Measurements from ENCODE around the gene HOXB7. TPM values are rescaled to one million over a fixed set of nuclear protein-coding genes. Genes with fewer than 3 reads are reported as not detected.

Gene HOXB7
- total RNA-seq, 2 experiments from 2014 or later: 0.29 TPM; not detected in 1

GRCh38 chr17:48642843-48643696 is 32.3 kb upstream of the HOXB7 start:
- Mint-ChIP-seq H3K4me1 (ENCODE audit: low read depth) (peaks cover 22% of the 10 kb centered on the region), H3K27ac (no peak overlapping the region), H3K36me3 (ENCODE audit: low read depth) (no peaks in the 10 kb centered on the region), H3K4me3 (no peak overlapping the region), H3K9me3 (no peaks in the 10 kb centered on the region), H3K27me3 (ENCODE audit: low read depth) (peaks cover 85% of the 10 kb centered on the region)
- no peak for DNase-seq
- intact Hi-C loops (cut with micrococcal nuclease): no loop called here
- CTCF ChIA-PET: interaction anchor here (0.6 to 0.7 kb wide), 4 partner anchors 20 to 544 kb away, joined by 3 read pairs; no protein-coding TSS in a partner anchor

- DNase-seq: no peak
- intact Hi-C loops (cut with micrococcal nuclease): no loop called here
- Mint-ChIP-seq H3K9me3 (no peaks in the 10 kb centered on the region), H3K36me3 (ENCODE audit: low read depth) (no peaks in the 10 kb centered on the region), H3K27ac (no peak overlapping the region), H3K27me3 (ENCODE audit: low read depth) (peaks cover 87% of the 10 kb centered on the region), H3K4me3 (no peak overlapping the region), H3K4me1 (ENCODE audit: low read depth) (peaks cover 18% of the 10 kb centered on the region)
- CTCF ChIA-PET: interaction anchor here (0.6 to 0.7 kb wide), 2 partner anchors 79 to 543 kb away, joined by 3 read pairs; no protein-coding TSS in a partner anchor
These were observed 31.4 kb upstream of the HOXB7 start for GRCh38 chr17:48642059-48642842.

GRCh38 chr17:48641541-48642058 is 30.8 kb upstream of the HOXB7 start:
- Mint-ChIP-seq H3K4me3 (no peak overlapping the region), H3K27ac (no peak overlapping the region), H3K4me1 (ENCODE audit: low read depth) (peaks cover 16% of the 10 kb centered on the region), H3K36me3 (ENCODE audit: low read depth) (no peaks in the 10 kb centered on the region), H3K9me3 (no peaks in the 10 kb centered on the region), H3K27me3 (ENCODE audit: low read depth) (peaks cover 90% of the 10 kb centered on the region)
- CTCF ChIA-PET: interaction anchor here (0.6 to 1.4 kb wide), 5 partner anchors 16 to 510 kb away, joined by 3 read pairs; partner anchors contain the start of gene HOXB9
- intact Hi-C loops (cut with micrococcal nuclease): no loop called here
- DNase-seq: no peak

GRCh38 chr17:48640858-48641180 is 30.0 kb upstream of the HOXB7 start:
- peaks cover 92% of the 10 kb centered on the region for H3K27me3 Mint-ChIP-seq (ENCODE audit: low read depth)
- H3K4me3 Mint-ChIP-seq: no peak overlapping the region
- CTCF ChIA-PET: interaction anchor here (0.6 to 1.4 kb wide), 7 partner anchors 8 to 509 kb away, joined by 3 to 4 read pairs (median 3); partner anchors contain the start of gene HOXB9
- H3K36me3 Mint-ChIP-seq (ENCODE audit: low read depth): no peaks in the 10 kb centered on the region
- no peak for DNase-seq
- peaks cover 20% of the 10 kb centered on the region for H3K4me1 Mint-ChIP-seq (ENCODE audit: low read depth)
- H3K9me3 Mint-ChIP-seq: no peaks in the 10 kb centered on the region
- intact Hi-C loops (cut with micrococcal nuclease): no loop called here
- no peak overlapping the region for H3K27ac Mint-ChIP-seq

- H3K4me1 Mint-ChIP-seq (ENCODE audit: low read depth): peaks cover 18% of the 10 kb centered on the region
These were observed 29.4 kb upstream of the HOXB7 start for GRCh38 chr17:48639982-48640857.

GRCh38 chr17:48639136-48639535 is 28.3 kb upstream of the HOXB7 start:
- no peak for DNase-seq
- H3K27ac Mint-ChIP-seq: no peak overlapping the region
- CTCF ChIA-PET: interaction anchor here (0.7 kb wide), 1 partner anchor 25 kb away, joined by 4 read pairs; no protein-coding TSS in a partner anchor
- H3K4me1 Mint-ChIP-seq (ENCODE audit: low read depth): peaks cover 18% of the 10 kb centered on the region
- no peaks in the 10 kb centered on the region for H3K9me3 Mint-ChIP-seq
- no peaks in the 10 kb centered on the region for H3K36me3 Mint-ChIP-seq (ENCODE audit: low read depth)
- intact Hi-C loops (cut with micrococcal nuclease): no loop called here
- peaks cover 92% of the 10 kb centered on the region for H3K27me3 Mint-ChIP-seq (ENCODE audit: low read depth)
- H3K4me3 Mint-ChIP-seq: no peak overlapping the region

More at GRCh38 chr17:48639982-48640857, 29.4 kb upstream of the HOXB7 start:
- DNase-seq: no peak
- Mint-ChIP-seq H3K36me3 (ENCODE audit: low read depth) (no peaks in the 10 kb centered on the region), H3K4me3 (no peak overlapping the region), H3K27ac (no peak overlapping the region), H3K27me3 (ENCODE audit: low read depth) (peaks cover 92% of the 10 kb centered on the region), H3K9me3 (no peaks in the 10 kb centered on the region)
- CTCF ChIA-PET: interaction anchor here (0.6 to 1.4 kb wide), 9 partner anchors 9 to 508 kb away, joined by 3 to 4 read pairs (median 3); partner anchors contain the start of gene PRAC2
- intact Hi-C loops (cut with micrococcal nuclease): no loop called here

- peaks cover 18% of the 10 kb centered on the region for H3K4me1 Mint-ChIP-seq (ENCODE audit: low read depth)
- peaks cover 91% of the 10 kb centered on the region for H3K27me3 Mint-ChIP-seq (ENCODE audit: low read depth)
- DNase-seq: no peak
- H3K4me3 Mint-ChIP-seq: no peak overlapping the region
- CTCF ChIA-PET: interaction anchor here (0.7 to 4.6 kb wide), 11 partner anchors 11 to 392 kb away, joined by 3 to 29 read pairs (median 5); partner anchors contain the start of genes ATP5MC1, HOXB8 and HOXB9
- intact Hi-C loops (cut with micrococcal nuclease): no loop called here
- H3K36me3 Mint-ChIP-seq (ENCODE audit: low read depth): no peaks in the 10 kb centered on the region
- no peaks in the 10 kb centered on the region for H3K9me3 Mint-ChIP-seq
- H3K27ac Mint-ChIP-seq: no peak overlapping the region
These were observed 26.8 kb upstream of the HOXB7 start for GRCh38 chr17:48637323-48638260.

- Mint-ChIP-seq H3K27ac (no peak overlapping the region), H3K9me3 (no peaks in the 10 kb centered on the region), H3K36me3 (ENCODE audit: low read depth) (no peaks in the 10 kb centered on the region), H3K4me1 (ENCODE audit: low read depth) (peaks cover 10% of the 10 kb centered on the region), H3K4me3 (peak overlapping the region; percentile 22), H3K27me3 (ENCODE audit: low read depth) (peaks cover 89% of the 10 kb centered on the region)
- DNase-seq: peak; percentile 85
- CTCF ChIA-PET: interaction anchor here (0.6 to 4.6 kb wide), 25 partner anchors 10 to 467 kb away, joined by 3 to 29 read pairs (median 4); partner anchors contain the start of genes ATP5MC1, HOXB8 and HOXB9
- intact Hi-C loops (cut with micrococcal nuclease): no loop called here
These were observed 25.6 kb upstream of the HOXB7 start for GRCh38 chr17:48636177-48637018.

GRCh38 chr17:48634493-48635208 is 23.8 kb upstream of the HOXB7 start:
- H3K4me1 Mint-ChIP-seq (ENCODE audit: low read depth): peaks cover 10% of the 10 kb centered on the region
- no peaks in the 10 kb centered on the region for H3K36me3 Mint-ChIP-seq (ENCODE audit: low read depth)
- H3K27me3 Mint-ChIP-seq (ENCODE audit: low read depth): peaks cover 85% of the 10 kb centered on the region
- CTCF ChIA-PET: interaction anchor here (0.6 to 4.6 kb wide), 3 partner anchors 8 to 17 kb away, joined by 3 to 29 read pairs (median 9); partner anchors contain the start of gene HOXB9
- H3K27ac Mint-ChIP-seq: no peak overlapping the region
- DNase-seq: no peak
- intact Hi-C loops (cut with micrococcal nuclease): loop anchor here (1.0 kb wide), 1 partner anchor 8 kb away; the partner anchor contains the start of gene HOXB9
- peak overlapping the region; percentile 52 for H3K4me3 Mint-ChIP-seq
- H3K9me3 Mint-ChIP-seq: no peaks in the 10 kb centered on the region
